Inflammatory macrophage treated with lipopolysaccharide for 1 hour (primary cell): ENCODE results near the gene LOXHD1.

Experiments
- DNase-seq, 2 donors: peaks; one replicate each; pipeline ENCODE4 v3.0.0-alpha.2; 2020 to 2022

The LOXHD1 gene

DNA sequence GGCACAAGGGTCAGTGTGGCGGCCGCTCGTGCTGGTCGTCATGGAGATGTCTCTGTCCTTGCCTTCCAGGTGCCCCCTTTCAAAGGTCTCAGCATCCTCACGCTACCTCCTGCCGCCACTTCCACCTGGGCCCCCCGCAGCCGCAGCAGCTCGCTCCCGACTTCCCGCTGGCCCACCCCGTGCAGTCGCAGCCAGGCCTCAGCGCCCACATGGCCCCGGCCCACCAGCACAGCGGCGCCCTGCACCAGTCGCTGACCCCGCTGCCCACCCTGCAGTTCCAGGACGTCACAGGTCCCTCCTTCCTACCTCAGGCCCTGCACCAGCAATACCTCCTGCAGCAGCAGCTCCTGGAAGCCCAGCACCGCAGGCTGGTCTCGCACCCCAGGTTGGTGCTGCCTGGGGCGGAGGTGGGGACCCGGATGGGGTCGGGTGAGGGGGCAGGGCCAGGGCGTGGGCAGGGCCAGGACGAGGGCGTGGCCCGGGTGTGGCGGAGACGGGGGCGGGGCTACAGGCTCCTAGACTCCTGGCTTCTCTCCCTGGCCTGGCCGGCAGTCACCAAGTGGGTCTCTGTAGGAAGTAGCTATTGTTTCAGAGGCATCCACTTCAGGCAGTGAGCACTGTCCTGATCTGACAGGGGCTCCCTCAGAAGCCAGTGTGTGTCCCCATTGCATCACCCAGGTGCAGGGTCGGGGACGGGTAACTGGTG is 223.7 kb downstream of the LOXHD1 start:
- DNase-seq, result no peak

DNA sequence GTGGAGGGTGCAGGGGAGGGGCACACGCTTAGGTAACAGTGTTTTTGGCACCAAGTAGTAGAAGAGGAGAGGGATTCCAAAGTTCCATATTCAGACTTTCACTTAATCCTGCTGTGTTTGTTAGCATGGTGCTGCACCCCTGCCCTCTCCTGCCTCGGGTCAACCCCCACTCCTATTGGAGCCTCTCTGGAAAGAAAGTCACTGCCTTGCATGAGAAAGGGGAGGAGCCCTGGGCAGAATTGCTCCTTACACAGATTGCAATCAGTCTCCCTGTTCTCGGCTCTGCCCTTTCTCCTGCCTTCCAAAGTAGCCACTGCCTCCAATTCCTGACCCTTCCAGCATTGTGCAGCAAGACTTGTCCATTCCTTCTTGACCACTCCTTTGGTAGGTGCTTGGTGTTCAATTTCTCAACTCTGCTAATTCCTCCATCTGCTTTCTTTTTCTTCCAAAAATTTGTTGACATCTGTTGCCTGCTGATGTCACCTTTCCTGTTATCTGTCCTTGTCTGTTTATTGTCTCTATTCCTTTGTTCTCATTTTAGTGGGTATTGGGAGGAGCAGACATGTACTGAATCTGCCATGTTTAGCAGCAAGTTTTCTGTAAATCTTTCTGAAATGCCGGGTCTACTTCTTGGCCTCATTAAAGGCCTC is 225.4 kb downstream of the LOXHD1 start:
- DNase-seq, result no peak

DNA sequence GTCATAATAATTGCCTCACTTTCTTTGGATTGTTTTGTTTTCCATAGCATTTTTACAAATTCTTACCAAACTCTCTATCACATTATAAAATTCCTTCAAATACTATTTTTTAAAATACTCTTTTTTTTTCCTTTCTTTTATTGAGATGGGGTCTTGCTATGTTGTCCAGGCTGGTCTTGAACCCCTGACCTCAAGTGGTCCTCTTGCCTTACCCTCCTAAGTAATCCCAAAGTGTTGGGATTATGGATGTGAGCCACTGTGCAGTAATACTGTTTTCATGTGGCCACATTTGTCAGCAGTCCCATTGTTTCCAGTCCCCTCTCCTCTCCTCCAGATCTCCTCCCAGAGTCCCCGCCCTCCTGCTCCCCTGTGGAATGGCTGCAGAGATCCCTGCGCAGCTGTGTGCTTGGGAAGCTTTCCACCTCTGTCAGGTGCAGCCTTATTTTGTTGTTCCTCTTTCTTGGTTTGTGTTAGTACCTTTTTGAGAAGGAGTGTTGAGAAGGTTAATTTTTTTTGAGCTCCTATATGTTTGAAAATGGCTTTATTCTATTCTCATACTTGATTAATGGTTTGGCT is 227.3 kb downstream of the LOXHD1 start:
- no peak for DNase-seq

DNA sequence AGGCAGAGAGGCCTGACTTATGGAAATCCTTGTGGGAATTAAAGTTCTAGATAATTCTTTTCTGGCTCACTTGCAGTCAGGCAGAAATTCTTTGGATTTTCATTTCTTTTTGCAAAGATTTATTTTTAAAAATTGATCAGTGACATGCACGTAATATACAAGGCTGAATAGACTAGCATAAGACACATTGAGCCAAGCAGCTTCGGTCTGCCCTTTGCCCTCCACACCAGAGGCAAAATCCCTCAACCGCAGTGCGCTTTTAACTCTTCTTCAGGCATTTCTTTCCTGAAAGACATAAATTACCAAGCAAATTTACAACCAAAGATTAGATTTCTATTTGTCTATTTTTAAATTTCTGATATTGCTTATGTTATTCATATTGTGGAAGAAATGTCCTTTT is 227.9 kb downstream of the LOXHD1 start:
- DNase-seq, result no peak

DNA sequence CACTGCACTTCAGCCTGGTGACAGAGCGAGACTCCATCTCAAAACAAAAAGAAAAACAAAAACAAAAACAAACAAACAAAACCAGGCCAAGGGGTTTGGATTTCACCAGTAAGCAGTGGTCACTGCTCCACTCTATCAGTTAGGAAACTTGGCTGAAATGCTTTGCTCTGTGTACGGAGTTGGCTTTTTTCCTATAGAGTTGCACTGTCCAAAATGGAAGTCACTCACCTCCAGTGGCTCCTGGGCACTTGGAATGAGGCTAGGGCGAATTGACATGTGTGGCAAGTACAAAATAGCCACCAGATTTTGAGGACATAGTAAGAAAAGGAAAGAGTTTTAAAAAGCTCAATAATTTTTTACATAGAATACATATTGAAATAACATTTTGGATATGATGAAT is 228.7 kb downstream of the LOXHD1 start:
- no peak for DNase-seq

DNA sequence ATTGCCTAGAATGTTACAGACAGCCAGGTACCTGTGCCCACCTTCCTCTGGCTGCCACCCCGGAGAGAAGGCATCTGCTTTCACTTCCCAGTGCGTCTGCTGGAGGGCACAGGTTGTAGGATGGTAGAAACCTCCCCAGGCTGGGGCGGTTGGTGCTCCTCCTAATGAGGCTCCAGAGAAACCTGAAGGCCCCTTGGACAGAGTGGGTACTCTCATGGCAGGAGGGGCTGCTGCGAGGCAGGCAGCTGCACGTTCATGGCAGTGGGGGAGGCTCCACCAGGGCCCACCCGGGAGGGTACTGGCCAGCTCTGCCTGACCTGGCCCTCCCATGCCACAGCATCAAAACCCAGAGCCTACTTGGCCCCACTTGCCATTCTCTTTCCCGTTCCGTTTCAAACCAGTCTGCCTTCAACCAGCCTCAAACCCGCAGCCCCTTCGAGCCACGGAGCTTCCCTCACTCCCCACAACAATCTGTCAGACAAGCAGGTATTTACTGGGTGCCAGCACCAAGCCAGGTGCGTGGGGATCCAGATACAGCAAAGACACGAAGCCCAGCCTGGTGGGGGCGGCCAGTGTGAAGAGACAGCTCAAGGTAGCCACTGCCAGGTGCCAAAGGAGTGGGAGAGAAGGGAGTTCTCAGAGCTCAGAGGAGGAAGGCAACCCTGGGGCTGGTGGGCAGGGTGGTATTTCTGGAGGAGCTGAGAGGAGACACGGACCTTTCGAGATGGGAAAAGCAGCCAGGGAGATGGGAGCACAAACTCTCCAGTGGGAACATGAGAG is 229.6 kb downstream of the LOXHD1 start:
- DNase-seq, result no peak
